Endothelial cell of umbilical vein (primary cell): ENCODE measurements around the gene GAK. TPM values are rescaled to one million over a fixed set of nuclear protein-coding genes. Genes with fewer than 3 reads are reported as not detected.

Source experiments
- BruUV-seq: library from RNA; stranded (reverse); fragments of 400-500 nt; replicated peaks from 2 replicates; lab custom pipeline; 2021; lab: Mats Ljungman, UMichigan
- CTCF ChIA-PET: fragments of 300-600, 350-600 bp; sonication (Branson Sonifier 250); formaldehyde crosslinking; loops from one replicate; lab custom pipeline; 2021; ENCODE audit warnings: antibody characterized with exemption, inconsistent platforms; lab: Charles Lee
- POLR2A ChIA-PET: fragments of 300-600, 350-600 bp; sonication (Branson Sonifier 250); formaldehyde crosslinking; loops from one replicate; lab custom pipeline; 2021; ENCODE audit warnings: antibody characterized with exemption, inconsistent platforms; lab: Charles Lee
- DNase-seq: peaks from one replicate; pipeline ENCODE4 v3.0.0-alpha.2; 2011; ENCODE audit warnings: low read depth, low spot score
- FAIRE-seq: peaks from 2 replicates; lab custom pipeline; 2011; peaks lifted over from hg19 to GRCh38; lab: Jason Lieb, UNC
- H2AFZ ChIP-seq: 2 replicates; pipeline ENCODE4 v1.6.0; 2012; ENCODE audit warnings: low read depth, low read length, control low read depth, inconsistent platforms
- H3K27ac ChIP-seq: 2 replicates; pipeline ENCODE4 v1.5.1; 2011; ENCODE audit warnings: low read depth, mild to moderate bottlenecking, control low read depth, low read length, moderate library complexity; ENCODE audit not compliant: insufficient read depth
- H3K27me3 ChIP-seq, 2 experiments: 2 replicates each; pipeline versions ENCODE4 v1.6.0 to v1.6.1; 2011; ENCODE audit warnings: low read length in 2 of 2, mixed read lengths in 1 of 2; ENCODE audit not compliant: control insufficient read depth in 2 of 2, insufficient read depth in 2 of 2
- H3K36me3 ChIP-seq, 2 experiments: 2 replicates in 1 of 2; 3 replicates in 1 of 2; pipeline ENCODE4 v1.5.1; 2011; ENCODE audit warnings: low read length in 2 of 2, mild to moderate bottlenecking in 1 of 2, moderate library complexity in 1 of 2; ENCODE audit not compliant: control insufficient read depth in 2 of 2, insufficient read depth in 2 of 2; ENCODE audit errors: extremely low read depth in 1 of 2
- H3K4me1 ChIP-seq: 3 replicates; pipeline ENCODE4 v1.5.1; 2011; ENCODE audit warnings: mild to moderate bottlenecking, low read length; ENCODE audit not compliant: control insufficient read depth, insufficient read depth; ENCODE audit errors: extremely low read depth
- H3K4me2 ChIP-seq: 2 replicates; pipeline ENCODE4 v1.6.1; 2011; ENCODE audit warnings: low read length, control low read depth, mixed read lengths; ENCODE audit not compliant: insufficient read depth
- H3K4me3 ChIP-seq, 3 experiments: fragments of 200-600 bp in 1 of 3; sonication (generic), shearing (Covaris generic) in 1 of 3; replicated peaks in 1 of 3; 2 replicates each; pipeline ENCODE4 v1.5.1; 2011 to 2016; ENCODE audit warnings: control low read depth in 3 of 3, low read length in 3 of 3, mild to moderate bottlenecking in 2 of 3, inconsistent platforms in 1 of 3, low read depth in 1 of 3, moderate library complexity in 1 of 3; ENCODE audit not compliant: insufficient read depth in 1 of 3
- H3K79me2 ChIP-seq: 2 replicates; pipeline ENCODE4 v1.6.0; 2012; ENCODE audit warnings: low read length, inconsistent platforms; ENCODE audit not compliant: control insufficient read depth, insufficient read depth
- H3K9ac ChIP-seq: replicated peaks from 2 replicates; pipeline ENCODE3; 2011; ENCODE audit warnings: low read length, control low read depth; ENCODE audit not compliant: insufficient read depth; ENCODE audit errors: extremely low read depth
- H3K9me1 ChIP-seq: replicated peaks from 3 replicates; pipeline ENCODE4 v1.6.0; 2011; ENCODE audit warnings: mild to moderate bottlenecking, low read length; ENCODE audit not compliant: control insufficient read depth, insufficient read depth; ENCODE audit errors: extremely low read depth
- H3K9me3 ChIP-seq: replicated peaks from 2 replicates; pipeline ENCODE4 v1.5.1; 2012; ENCODE audit warnings: low read length, inconsistent platforms; ENCODE audit not compliant: control insufficient read depth, insufficient read depth
- H4K20me1 ChIP-seq: replicated peaks from 2 replicates; pipeline ENCODE3; 2011; ENCODE audit warnings: mild to moderate bottlenecking, low read length; ENCODE audit not compliant: control insufficient read depth, insufficient read depth; ENCODE audit errors: extremely low read depth
- EZH2 ChIP-seq: IDR thresholded peaks from 2 replicates; pipeline ENCODE4 v1.6.1; 2012; ENCODE audit warnings: borderline replicate concordance, low read depth, mild to moderate bottlenecking, moderate library complexity, low read length, inconsistent platforms; ENCODE audit not compliant: severe bottlenecking
- FOS ChIP-seq: IDR thresholded peaks from 2 replicates; pipeline ENCODE4 v1.6.1; 2011; ENCODE audit warnings: mild to moderate bottlenecking, low read length, moderate library complexity, borderline replicate concordance; ENCODE audit not compliant: insufficient read depth
- GATA2 ChIP-seq: IDR thresholded peaks from 2 replicates; pipeline ENCODE4 v1.7.0; 2011; ENCODE audit warnings: low read depth, mild to moderate bottlenecking, moderate library complexity, mixed read lengths, low read length; ENCODE audit not compliant: insufficient read length, insufficient read depth
- JUN ChIP-seq: IDR thresholded peaks from 2 replicates; pipeline ENCODE4 v1.6.1; 2011; ENCODE audit warnings: borderline replicate concordance, low read depth; ENCODE audit not compliant: insufficient read length, insufficient read depth
- MYC ChIP-seq: IDR thresholded peaks from one replicate; pipeline ENCODE4 v1.6.1; 2011; ENCODE audit warnings: mild to moderate bottlenecking, low read depth, low read length
- POLR2A ChIP-seq: IDR thresholded peaks from 2 replicates; pipeline ENCODE4 v1.6.1; 2012; ENCODE audit warnings: low read depth, mild to moderate bottlenecking, control low read depth, low read length
- POLR2AphosphoS5 ChIP-seq: IDR thresholded peaks from 2 replicates; pipeline ENCODE4 v1.6.1; 2012; ENCODE audit warnings: low read depth, mild to moderate bottlenecking, control low read depth, low read length, moderate library complexity; ENCODE audit not compliant: insufficient read depth
- dilution Hi-C: fragments of 300-500 bp; cut with MboI; formaldehyde crosslinking; loops from one replicate; pipeline ENCODE4 v1.15.0; 2019; ENCODE audit warnings: low sequenced_read_pairs; ENCODE audit not compliant: extremely low pct_ligation_motif_present
- intact Hi-C: fragments of 100-400 bp; cut with micrococcal nuclease; formaldehyde crosslinking; loops from one replicate; pipeline ENCODE4 v1.10.0; 2022
- polyA plus RNA-seq, 4 experiments: library from polyadenylated mRNA; depleted of rRNA in 3 of 4; stranded (reverse) in 3 of 4; unstranded in 1 of 4; fragments of >200 nt; gene quantifications; 2 replicates each; pipeline versions ENCODE4 v1.2.1 to v1.2.3, GENCODE V29; 2011 to 2012; ENCODE audit warnings: missing spikeins in 1 of 4
- total RNA-seq: library from RNA; stranded (reverse); gene quantifications from 2 replicates; pipeline ENCODE4 v1.2.3, GENCODE V29; 2021
- TF ChIP-seq, protein P1 (sequence below), 2 donors: IDR thresholded peaks; 1 replicate in 1 of 2; 2 replicates in 1 of 2; pipeline ENCODE4 v1.5.1; 2011; ENCODE audit warnings: low read length in 2 of 2, mild to moderate bottlenecking in 2 of 2, moderate library complexity in 2 of 2, control low read depth in 1 of 2, inconsistent platforms in 1 of 2, low read depth in 1 of 2; ENCODE audit not compliant: insufficient read depth in 1 of 2; ENCODE audit errors: extremely low read depth in 1 of 2
- TF ChIP-seq, protein P2 (sequence below): IDR thresholded peaks from 2 replicates; pipeline ENCODE4 v1.6.1; 2011; ENCODE audit not compliant: insufficient read depth, insufficient read length

Gene GAK
- total and polyA plus RNA-seq, 2 donors (not counting 3 experiments of a cell fraction or from before 2014, with no cell fraction given), result 49.6 to 109 TPM

- H3K4me1 ChIP-seq, result no peaks in the 10 kb centered on the region
- peaks cover 7 to 33% of the 10 kb centered on the region in 2 experiments for H3K36me3 ChIP-seq
- no TSS peak for BruUV-seq
- TF ChIP-seq POLR2A, result no peak
- no peak for TF ChIP-seq EZH2
- TF ChIP-seq MYC, result no peak
- POLR2A ChIA-PET, result no interaction called here
- no peaks in the 10 kb centered on the region for H3K9me3 ChIP-seq
- H3K27ac ChIP-seq, result no peak overlapping the region
- no peak overlapping the region for H2AFZ ChIP-seq
- CTCF ChIA-PET, result interaction anchor here (0.9 kb wide), 1 partner anchor 26 kb away, joined by 3 read pairs; no protein-coding TSS in a partner anchor
- no peak for DNase-seq
- no peaks in the 10 kb centered on the region for H3K9me1 ChIP-seq
- no peaks in the 10 kb centered on the region for H3K27me3 ChIP-seq
- dilution Hi-C loops (no loop called here), intact Hi-C loops (no loop called here)
- FAIRE-seq, result no peak
- H3K4me3 ChIP-seq, result no peak overlapping the region
- H3K4me2 ChIP-seq, result no peak overlapping the region
- H3K9ac ChIP-seq, result no peak overlapping the region
- no peaks in the 10 kb centered on the region for H4K20me1 ChIP-seq
- H3K79me2 ChIP-seq, result no peaks in the 10 kb centered on the region
Measured at GRCh38 chr4:856225-856901, 75.8 kb downstream of the GAK start.

GRCh38 chr4:855880-856224 is 76.3 kb downstream of the GAK start:
- no peak overlapping the region for H3K4me2 ChIP-seq
- no peak for DNase-seq
- peaks cover 7 to 33% of the 10 kb centered on the region in 2 experiments for H3K36me3 ChIP-seq
- no peaks in the 10 kb centered on the region for H3K4me1 ChIP-seq
- H3K9me1 ChIP-seq, result no peaks in the 10 kb centered on the region
- H3K27me3 ChIP-seq, result no peaks in the 10 kb centered on the region
- H2AFZ ChIP-seq, result no peak overlapping the region
- dilution Hi-C loops, result no loop called here
- POLR2A ChIA-PET, result no interaction called here
- CTCF ChIA-PET, result interaction anchor here (0.9 kb wide), 1 partner anchor 27 kb away, joined by 3 read pairs; no protein-coding TSS in a partner anchor
- H3K79me2 ChIP-seq, result no peaks in the 10 kb centered on the region
- no peaks in the 10 kb centered on the region for H3K9me3 ChIP-seq
- no peak overlapping the region for H3K9ac ChIP-seq
- no peak overlapping the region for H3K27ac ChIP-seq
- no TSS peak for BruUV-seq
- H3K4me3 ChIP-seq, result no peak overlapping the region
- intact Hi-C loops, result no loop called here
- no peaks in the 10 kb centered on the region for H4K20me1 ChIP-seq
- FAIRE-seq, result no peak
- TF ChIP-seq POLR2A, result no peak
- TF ChIP-seq, protein P1, sequence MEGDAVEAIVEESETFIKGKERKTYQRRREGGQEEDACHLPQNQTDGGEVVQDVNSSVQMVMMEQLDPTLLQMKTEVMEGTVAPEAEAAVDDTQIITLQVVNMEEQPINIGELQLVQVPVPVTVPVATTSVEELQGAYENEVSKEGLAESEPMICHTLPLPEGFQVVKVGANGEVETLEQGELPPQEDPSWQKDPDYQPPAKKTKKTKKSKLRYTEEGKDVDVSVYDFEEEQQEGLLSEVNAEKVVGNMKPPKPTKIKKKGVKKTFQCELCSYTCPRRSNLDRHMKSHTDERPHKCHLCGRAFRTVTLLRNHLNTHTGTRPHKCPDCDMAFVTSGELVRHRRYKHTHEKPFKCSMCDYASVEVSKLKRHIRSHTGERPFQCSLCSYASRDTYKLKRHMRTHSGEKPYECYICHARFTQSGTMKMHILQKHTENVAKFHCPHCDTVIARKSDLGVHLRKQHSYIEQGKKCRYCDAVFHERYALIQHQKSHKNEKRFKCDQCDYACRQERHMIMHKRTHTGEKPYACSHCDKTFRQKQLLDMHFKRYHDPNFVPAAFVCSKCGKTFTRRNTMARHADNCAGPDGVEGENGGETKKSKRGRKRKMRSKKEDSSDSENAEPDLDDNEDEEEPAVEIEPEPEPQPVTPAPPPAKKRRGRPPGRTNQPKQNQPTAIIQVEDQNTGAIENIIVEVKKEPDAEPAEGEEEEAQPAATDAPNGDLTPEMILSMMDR (IDR thresholded peaks at IDR 0.05; ENCODE audit: extremely low read depth in 1 of 2, insufficient read depth in 1 of 2, low read depth in 1 of 2, low read length in 2 of 2), result no peak
- no peak for TF ChIP-seq FOS
- TF ChIP-seq MYC, result no peak
- no peak for TF ChIP-seq JUN
- no peak for TF ChIP-seq POLR2AphosphoS5
- no peak for TF ChIP-seq GATA2
- TF ChIP-seq EZH2, result no peak
- TF ChIP-seq, protein P2, sequence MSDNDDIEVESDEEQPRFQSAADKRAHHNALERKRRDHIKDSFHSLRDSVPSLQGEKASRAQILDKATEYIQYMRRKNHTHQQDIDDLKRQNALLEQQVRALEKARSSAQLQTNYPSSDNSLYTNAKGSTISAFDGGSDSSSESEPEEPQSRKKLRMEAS, result no peak
